ENCODE measurements around the gene CMC1.

The CMC1 gene

DNA sequence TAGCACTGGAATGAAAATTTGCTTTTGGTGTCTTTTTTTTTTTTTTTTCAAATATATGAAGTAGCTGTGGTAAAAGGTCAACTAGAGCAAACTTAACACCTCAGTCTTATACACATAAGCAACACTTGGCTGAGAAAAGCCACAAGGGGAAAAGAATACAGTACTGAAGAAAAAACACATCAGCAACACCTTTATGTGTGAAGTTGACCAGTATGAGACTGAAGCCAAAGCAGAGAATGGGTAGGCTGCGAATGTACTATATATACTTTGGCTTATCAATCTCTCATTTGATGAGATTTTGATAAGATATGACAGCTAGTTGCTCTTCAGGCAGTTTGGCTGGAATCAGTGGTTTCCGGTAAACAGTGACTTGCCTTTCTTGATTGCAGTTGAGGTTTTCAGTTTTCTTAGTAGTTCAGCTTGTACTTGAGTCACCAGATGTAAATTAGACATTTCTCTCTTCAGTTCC lies 85.1 kb downstream of the CMC1 start:
- peak; percentile 20 for DNase-seq

DNA sequence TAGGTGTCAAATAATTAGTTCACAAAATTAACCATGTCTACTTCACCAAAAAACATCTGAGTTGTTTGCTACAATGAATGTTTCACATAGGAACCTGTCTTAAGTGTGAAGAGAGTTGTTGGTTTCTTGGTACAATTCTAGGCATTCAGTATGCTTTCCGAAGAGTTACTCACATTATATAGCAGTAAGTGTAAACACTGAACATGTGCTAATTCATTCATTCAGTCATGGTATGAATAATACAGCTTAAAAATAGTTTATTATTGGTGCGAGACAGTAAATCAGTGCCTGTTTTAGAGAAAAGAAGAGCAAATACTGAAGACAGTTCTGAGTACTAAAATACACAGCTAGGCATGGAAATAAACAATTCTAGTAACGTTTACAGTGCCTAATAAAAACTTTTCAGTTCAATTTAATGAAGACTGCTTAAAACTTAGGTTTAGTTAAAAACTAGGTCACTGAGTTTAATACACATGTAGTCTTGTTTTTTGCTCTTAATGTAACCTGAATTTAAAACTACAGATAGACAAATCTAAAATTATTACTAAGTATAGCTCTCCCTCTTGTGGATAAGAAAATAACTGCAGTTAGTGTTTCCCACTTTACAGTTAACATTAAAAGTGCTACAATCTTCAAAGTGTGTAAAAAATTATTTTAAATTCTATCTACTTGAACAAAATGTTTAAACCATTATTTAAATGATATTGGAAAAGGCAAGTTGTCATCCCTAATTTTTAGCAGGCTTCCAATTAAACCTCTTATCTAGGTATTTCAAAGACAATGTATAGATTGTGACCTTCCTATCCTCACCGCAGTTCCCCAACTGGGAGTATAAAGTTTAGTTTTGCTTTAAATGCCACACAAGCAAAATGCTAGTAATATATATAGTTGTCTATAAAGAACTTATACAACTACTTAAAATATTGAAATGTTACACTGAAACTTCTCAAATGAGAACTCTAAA lies 87.1 kb downstream of the CMC1 start:
- no peak for DNase-seq

More for the DNA sequence above, 85.1 kb downstream of the CMC1 start:
- in situ Hi-C loops (cut with HindIII; ENCODE audit: low pct_ligation_motif_present, low sequenced_read_pairs): no loop called here
- Histone ChIP-seq H3K4me3 (ENCODE audit: low read depth, low read length) (no peak overlapping the region), H3K27me3 (replicated peaks) (no peaks in the 10 kb centered on the region), H3K27ac (no peak overlapping the region), H3K36me3 (replicated peaks) (peaks cover 14% of the 10 kb centered on the region)
- no peak for TF ChIP-seq CTCF (IDR thresholded peaks at IDR 0.05; ENCODE audit: low read depth, low read length, missing control alignments)

GRCh38 chr3:28334552-28334951 lies 93.1 kb downstream of the CMC1 start:
- H3K27ac ChIP-seq: no peak overlapping the region
- in situ Hi-C loops (cut with HindIII; ENCODE audit: low pct_ligation_motif_present, low sequenced_read_pairs): no loop called here
- H3K27me3 ChIP-seq (replicated peaks): no peaks in the 10 kb centered on the region
- no peak for DNase-seq
- H3K4me3 ChIP-seq (ENCODE audit: low read depth, low read length): no peak overlapping the region
- H3K36me3 ChIP-seq (replicated peaks): peaks cover 14% of the 10 kb centered on the region
- TF ChIP-seq CTCF (IDR thresholded peaks at IDR 0.05; ENCODE audit: low read depth, low read length, missing control alignments): no peak

More for the DNA sequence above, 87.1 kb downstream of the CMC1 start:
- no peaks in the 10 kb centered on the region for H3K27me3 ChIP-seq (replicated peaks)
- H3K36me3 ChIP-seq (replicated peaks): peaks cover 14% of the 10 kb centered on the region
- in situ Hi-C loops (cut with HindIII; ENCODE audit: low pct_ligation_motif_present, low sequenced_read_pairs): no loop called here
- no peak overlapping the region for H3K27ac ChIP-seq
- H3K4me3 ChIP-seq (ENCODE audit: low read depth, low read length): no peak overlapping the region
- TF ChIP-seq CTCF (IDR thresholded peaks at IDR 0.05; ENCODE audit: low read depth, low read length, missing control alignments): peak; percentile 33

DNA sequence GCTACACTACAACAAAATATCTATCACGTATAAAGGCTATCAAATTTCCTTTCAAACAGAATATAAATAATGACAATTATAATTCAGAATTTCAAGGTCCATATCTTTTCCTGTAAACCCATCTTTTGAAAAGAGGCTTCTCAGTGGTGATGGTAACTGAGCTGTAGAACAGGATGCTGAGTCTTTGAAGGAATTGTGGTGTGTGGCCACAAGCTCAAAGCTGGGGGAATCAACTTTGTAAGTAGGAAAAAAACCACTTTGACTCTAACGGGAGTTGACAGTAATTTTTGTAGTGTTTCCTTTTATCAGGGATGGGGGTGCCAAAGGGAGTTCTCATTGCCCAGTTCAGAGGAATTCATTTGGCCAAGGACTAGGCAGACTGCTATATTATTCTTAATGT lies 93.8 kb downstream of the CMC1 start:
- Histone ChIP-seq H3K36me3 (replicated peaks) (peaks cover 14% of the 10 kb centered on the region), H3K4me3 (ENCODE audit: low read depth, low read length) (no peak overlapping the region), H3K27me3 (replicated peaks) (no peaks in the 10 kb centered on the region), H3K27ac (no peak overlapping the region)
- in situ Hi-C loops (cut with HindIII; ENCODE audit: low pct_ligation_motif_present, low sequenced_read_pairs): no loop called here
- no peak for DNase-seq
- TF ChIP-seq CTCF (IDR thresholded peaks at IDR 0.05; ENCODE audit: low read depth, low read length, missing control alignments): no peak

GRCh38 chr3:28337230-28337629 lies 95.8 kb downstream of the CMC1 start:
- TF ChIP-seq CTCF (IDR thresholded peaks at IDR 0.05; ENCODE audit: low read depth, low read length, missing control alignments): no peak
- no peak for DNase-seq
- Histone ChIP-seq H3K27me3 (replicated peaks) (no peaks in the 10 kb centered on the region), H3K27ac (no peak overlapping the region), H3K36me3 (replicated peaks) (peaks cover 14% of the 10 kb centered on the region), H3K4me3 (ENCODE audit: low read depth, low read length) (no peak overlapping the region)
- in situ Hi-C loops (cut with HindIII; ENCODE audit: low pct_ligation_motif_present, low sequenced_read_pairs): no loop called here
